Cardiac fibroblast (primary cell): ENCODE results near the gene RASSF1.

ENCODE experiments used
- DNase-seq, 2 donors: peaks; one replicate each; pipeline versions ENCODE4 v3.0.0 to v3.0.0-alpha.2; 2010; ENCODE audit warnings: low read depth in 2 of 2
- H3K4me3 ChIP-seq, 2 donors: replicated peaks in 1 of 2; 1 replicate in 1 of 2; 2 replicates in 1 of 2; pipeline ENCODE4 v1.5.1; 2011; ENCODE audit warnings: low read depth in 2 of 2, low read length in 2 of 2, mild to moderate bottlenecking in 2 of 2, moderate library complexity in 1 of 2
- CTCF ChIP-seq: IDR thresholded peaks from one replicate; pipeline ENCODE4 v1.5.1; 2011; ENCODE audit warnings: low read depth, mild to moderate bottlenecking, low read length, inconsistent platforms

Gene RASSF1

GRCh38 chr3:50374363-50375257 is 34.0 kb upstream of the RASSF1 start:
- TF ChIP-seq CTCF = no peak
- no peak overlapping the region for H3K4me3 ChIP-seq
- DNase-seq = no peak

DNA sequence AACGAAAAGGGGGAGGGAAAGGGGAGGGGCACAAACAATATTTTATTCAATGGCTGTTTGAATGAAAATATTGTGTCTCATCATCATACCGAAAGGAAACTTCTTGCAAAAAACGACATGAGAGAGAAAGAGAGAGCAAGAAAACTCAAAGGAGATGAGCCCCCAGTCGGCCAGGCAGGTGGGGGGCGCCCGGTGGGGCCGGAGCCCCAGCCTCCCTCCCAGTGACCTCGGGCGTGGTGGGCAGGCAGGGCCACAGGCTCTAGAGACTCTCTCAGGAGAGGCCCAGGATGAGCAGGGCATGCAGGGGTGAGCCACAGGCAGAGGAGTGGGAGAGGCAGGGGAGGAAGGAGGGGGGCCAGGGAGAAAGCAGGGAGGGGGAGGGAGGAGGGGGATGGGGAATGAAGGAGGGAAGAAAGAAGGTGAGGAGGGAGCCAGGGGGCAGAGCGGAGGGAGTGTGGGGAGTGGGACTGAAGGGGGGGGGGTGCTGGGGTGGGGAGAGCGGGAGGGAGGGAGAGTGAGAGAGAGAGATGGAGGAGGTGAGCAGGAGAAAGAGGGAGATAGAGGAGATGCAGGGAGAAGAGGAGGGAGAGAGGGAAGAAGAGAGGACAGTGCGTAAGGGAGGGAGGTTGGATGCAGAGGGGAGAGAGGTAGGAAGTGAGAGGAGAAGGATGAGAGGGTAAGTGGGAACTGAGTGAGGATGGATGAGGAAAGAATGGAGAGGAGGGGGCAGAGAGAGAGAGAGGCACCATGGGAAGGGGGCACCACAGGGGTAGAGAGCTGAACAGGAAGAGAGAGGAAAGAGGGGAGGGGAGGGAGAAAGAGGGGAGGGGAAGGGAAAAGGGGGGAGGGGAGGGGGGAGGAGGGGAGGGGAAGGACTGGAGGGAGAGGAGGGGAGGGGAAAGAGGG is 32.8 kb upstream of the RASSF1 start:
- TF ChIP-seq CTCF = no peak
- no peak overlapping the region for H3K4me3 ChIP-seq
- no peak for DNase-seq

GRCh38 chr3:50372349-50372748 is 31.7 kb upstream of the RASSF1 start:
- no peak overlapping the region for H3K4me3 ChIP-seq
- DNase-seq = no peak
- no peak for TF ChIP-seq CTCF

DNA sequence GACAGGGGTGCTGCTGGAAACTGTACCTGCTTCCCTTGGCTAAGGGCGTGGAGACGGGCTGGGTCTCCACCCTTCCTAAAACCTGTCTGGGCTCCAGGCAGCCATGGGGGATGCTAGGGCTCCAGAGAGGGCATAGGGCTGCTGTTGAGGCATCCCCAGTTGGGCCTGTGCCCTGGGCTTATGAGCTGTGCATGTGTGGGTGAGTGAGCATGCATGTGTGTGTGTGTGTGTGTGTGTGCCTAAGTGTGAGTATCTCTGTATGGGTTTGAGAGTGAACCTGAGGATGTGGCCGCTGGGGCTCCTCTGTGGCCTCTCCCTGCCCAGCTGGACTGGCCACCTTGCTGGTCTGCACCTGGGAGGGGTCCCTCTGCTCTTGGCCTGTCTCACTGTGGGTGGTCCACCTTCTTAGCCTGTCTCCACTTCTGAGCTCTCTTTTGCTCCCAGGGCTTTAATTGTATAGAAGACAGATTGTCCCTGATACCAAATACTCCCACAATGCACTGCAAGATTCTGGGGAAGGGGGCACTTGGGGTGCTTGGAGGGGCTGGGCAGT is 30.6 kb upstream of the RASSF1 start:
- peak in 1 of 2 donors; percentile 29 for DNase-seq
- H3K4me3 ChIP-seq = no peak overlapping the region
- TF ChIP-seq CTCF = no peak

DNA sequence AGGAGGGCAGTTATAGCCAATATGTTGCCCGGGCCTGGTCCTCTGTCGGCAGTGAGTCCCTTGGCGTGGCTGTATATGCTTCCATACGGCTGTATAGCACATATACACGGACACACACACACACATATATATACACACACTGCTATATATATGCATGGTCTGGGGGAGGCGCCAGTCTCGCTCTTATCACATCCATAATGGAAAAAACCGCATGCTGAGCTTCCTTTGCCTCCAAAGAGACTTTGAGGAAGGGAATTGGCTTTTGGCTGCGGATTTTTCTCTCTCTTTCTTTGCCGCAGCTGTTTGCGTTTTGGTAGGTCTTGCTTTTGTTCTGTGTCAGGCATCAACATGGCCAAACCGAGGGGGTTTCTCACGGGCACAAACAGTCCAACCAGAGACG is 30.0 kb upstream of the RASSF1 start:
- no peak overlapping the region for H3K4me3 ChIP-seq
- peak in 1 of 2 donors; percentile 58 for DNase-seq
- TF ChIP-seq CTCF = no peak

- no peak for TF ChIP-seq CTCF
- no peak overlapping the region for H3K4me3 ChIP-seq
- no peak for DNase-seq
Measured at GRCh38 chr3:50369012-50369670, 28.5 kb upstream of the RASSF1 start.
